Measurements from ENCODE around the gene NCBP1. TPM values are rescaled to one million over a fixed set of nuclear protein-coding genes. Genes with fewer than 3 reads are reported as not detected.

NCBP1 gene
- total RNA-seq, 1 donor from 2014 or later, result 37.4 TPM

DNA sequence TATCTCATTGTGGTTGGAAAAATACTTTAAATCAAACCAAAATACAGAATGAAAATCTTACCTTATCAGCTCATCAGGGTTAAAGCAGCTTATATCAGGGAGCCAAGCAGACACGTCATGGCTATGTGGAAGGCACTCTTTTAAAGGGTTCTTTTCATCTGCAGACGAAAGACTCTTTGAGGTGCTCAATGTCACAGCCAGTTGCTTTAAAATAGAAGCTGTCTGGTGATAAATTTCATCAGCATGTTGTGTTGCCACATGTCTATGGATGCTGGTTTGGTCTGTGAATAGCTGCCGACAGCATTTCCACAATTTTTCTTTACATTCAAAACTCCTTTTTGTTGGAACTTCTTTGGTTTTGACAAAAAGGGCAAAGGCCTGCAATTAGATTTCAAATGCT lies 8.0 kb upstream of the NCBP1 start:
- no peak for DNase-seq (ENCODE audit: low read depth)

DNA sequence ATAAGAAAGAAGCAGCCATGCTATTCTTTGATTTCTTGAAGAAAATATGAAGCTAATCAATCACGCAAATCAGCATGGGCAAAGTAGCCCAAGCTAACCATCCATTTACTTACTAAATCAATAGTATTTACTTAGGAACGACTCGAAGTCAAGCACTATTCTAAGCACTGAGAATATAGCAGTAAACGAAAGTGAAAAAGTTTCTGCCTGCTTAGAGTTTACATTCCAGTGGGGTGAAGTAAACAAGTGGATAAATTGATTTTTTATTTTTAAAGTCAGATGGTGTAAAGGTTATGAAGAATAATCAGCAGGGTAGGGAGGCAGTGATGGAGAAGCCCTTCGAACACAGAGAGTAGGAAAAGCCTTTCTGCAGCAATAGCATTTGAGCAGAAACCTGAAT lies 6.0 kb upstream of the NCBP1 start:
- no peak for DNase-seq (ENCODE audit: low read depth)

DNA sequence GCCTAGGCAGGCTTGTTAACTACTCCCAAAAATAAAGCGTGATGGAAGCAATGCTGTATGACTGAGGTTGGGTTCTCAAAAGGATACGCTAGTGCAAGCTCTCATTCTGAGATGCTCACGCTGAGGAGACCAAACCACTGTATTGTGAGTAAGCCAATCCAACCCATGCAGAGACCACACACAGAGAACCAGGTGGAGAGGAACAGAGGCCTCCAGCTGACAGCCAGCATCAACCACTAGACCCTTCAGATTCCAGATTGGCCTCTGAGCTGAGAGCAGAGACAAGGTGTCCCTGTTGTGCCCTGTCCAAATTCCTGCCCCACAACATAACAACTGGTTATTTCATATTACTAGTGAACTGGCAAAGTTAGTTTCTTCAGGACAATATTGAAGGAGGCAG lies 5.0 kb upstream of the NCBP1 start:
- peak; percentile 43 for DNase-seq (ENCODE audit: low read depth)

DNA sequence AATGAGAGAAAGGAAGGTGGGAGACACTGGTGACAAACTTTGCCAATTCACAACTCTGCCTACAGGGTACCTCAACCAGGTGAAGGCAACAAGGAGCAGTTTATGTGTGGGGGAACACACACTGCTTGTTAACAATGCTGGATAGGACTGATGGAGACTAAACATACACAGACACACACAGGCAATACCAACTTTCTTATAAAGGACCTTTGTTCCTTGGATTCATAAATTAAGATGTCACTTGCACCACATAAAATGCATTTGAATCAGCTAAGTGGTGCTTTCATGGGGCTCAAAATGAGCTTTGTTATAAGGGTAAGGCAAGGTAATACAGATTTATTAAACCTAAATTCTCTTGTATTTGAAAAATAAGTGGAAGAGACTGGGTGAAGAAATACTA lies 4.5 kb upstream of the NCBP1 start:
- DNase-seq (ENCODE audit: low read depth), result no peak

DNA sequence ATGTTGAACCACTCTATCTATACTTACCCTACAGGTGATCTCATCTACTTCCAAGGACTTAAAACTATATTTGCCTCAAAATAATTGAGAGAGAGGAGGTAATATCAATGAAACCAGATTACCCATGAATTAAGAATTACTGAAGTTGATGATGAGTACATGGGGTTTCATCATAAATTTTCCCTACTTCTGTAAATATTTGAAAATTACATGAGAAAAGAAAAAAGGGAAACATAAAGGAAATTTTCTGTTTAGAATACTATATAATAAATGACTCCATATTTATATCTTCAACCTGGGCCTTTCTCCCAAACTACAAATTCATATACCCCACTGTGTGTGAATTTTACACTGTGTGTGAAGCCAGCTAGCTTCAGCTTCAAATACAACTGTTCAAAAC lies 3.0 kb upstream of the NCBP1 start:
- DNase-seq (ENCODE audit: low read depth), result no peak

DNA sequence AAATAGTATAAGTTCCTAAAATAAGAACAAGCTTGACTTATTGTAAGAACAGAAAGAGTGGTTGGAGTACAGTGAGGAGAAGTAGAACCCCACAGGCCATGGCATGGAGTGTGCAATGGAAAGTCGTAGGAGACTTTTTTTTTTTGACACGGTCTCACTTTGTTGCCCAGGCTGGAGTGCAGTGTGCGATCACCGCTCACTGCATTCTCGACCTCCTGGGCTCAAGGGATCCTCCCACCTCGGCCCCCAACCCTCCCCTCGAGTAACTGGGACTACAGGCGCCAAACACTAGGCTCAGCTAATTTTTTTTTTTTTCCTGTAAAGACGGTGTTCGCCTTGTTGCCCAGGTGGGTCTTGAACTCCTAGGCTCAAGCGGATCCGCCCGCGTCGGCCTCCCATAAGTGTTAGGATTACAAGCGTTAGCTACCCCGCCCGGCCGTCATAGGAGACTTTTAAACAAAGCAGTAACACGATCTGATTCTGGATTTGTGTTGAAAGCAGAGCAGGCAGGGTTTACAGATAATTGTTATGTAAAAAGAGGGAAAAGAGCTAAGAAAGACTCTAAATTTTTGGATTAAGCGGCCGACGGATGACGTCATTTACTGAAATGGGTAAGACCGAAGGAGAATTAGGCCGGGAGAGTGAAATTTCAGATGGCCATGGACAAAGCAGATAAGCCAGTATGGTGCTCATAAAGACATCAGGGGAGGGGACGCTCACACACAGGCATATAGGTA lies 1.2 kb upstream of the NCBP1 start:
- peak; percentile 80 for DNase-seq (ENCODE audit: low read depth)

DNA sequence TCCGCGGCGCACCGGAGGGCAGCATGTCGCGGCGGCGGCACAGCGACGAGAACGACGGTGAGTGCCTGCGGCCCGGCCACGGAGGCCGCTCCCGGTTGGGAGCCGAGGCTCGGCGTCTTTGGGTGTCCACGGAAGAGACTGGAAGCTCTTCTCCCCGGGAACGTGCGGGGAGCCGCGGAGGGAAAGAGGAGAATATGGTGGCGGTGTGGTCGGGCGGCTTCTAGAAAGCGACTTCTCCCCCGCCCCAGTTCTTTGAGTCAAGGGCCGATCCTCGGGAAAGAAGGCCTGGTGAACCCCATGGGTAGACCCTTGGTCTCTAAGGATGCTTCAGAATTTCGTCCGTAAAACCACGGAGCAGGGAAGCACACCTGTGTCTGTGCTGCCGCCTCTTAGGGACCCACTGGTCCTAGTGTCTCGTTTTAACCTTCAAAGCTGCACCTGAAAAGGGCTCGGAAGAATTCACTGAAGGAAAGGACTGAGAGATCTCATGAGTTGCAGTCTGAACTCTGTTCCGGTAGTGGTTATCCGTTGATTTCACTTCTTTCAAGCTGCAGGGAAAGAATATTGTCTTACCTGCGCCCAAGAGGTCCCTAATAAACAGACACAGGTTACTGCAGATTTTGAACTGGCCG lies 354 bp downstream of the NCBP1 start:
- no peak for DNase-seq (ENCODE audit: low read depth)

DNA sequence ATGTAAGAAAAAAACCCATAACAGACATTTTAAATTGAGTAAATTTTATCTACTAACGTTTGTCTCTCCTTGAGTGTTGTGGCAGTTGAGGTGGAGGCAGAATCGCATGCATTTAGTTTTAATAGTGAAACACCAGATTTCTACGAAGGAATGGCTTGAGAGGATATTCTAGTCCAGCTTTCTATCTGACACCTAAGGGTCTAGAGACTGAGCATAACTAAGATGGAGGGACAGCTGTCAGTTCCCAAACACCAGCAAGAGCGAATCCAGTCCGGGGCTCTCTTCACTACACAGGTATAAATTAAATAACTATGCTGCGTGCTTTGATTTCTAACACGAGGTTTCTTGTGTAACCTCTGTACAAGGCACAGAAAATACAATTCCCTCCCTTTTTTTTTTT lies 1.4 kb downstream of the NCBP1 start:
- DNase-seq (ENCODE audit: low read depth), result no peak

DNA sequence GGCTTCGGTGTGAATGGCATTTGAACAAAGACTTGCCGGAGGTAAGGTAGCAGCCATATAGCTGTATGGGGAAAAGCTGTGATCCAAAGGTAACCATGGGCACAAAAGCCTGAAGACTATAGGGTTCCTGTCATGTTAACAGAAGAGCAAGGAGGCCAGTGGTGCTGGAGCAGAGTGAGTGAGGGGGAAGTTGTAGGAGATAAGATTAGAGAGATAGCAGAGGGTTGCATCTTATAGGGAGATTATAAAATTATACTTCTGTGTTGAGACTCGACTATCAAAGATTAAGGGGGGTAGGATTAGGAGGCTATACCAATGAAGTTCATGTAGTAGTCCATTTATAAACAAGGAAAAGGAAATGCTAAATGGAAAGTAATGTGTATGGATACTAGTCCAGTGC lies 3.3 kb downstream of the NCBP1 start:
- no peak for DNase-seq (ENCODE audit: low read depth)

DNA sequence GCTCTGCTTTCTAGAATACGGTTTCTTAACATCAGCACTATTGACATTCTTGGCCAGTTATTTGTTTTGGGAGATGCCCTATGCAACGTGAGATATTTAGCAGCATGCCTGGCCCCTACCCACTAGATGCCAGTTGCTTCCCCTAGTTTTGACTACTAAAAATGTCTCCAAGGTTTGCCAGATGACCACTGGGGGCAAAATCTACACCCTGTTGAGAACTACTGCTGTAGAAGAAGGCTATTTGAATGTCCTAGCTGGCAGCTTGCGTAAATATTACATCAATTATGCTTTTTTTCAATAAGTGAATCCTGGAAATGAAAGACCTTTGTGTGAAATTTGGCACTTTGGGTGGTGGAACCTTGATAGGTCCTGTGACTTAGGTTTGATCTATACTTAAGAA lies 5.0 kb downstream of the NCBP1 start:
- DNase-seq (ENCODE audit: low read depth), result peak; percentile 49

DNA sequence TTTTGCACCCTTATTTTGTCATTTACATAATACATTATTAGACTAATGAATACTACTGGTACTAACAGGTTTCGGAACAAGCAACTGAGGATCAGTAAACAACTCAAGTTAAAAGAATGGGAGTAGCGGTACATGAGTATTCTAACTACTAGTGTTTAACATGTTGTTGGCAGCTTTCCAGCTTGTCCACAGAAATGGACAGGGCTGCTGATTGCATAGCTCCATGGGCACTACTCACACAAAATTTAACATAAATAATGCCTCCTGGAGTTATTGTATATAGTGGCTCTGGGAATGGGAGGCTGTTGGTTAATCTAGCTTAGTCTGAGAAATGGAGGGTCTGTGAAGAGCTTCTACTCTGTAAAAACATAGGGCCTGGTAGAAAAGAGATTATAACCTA lies 6.7 kb downstream of the NCBP1 start:
- DNase-seq (ENCODE audit: low read depth), result no peak

DNA sequence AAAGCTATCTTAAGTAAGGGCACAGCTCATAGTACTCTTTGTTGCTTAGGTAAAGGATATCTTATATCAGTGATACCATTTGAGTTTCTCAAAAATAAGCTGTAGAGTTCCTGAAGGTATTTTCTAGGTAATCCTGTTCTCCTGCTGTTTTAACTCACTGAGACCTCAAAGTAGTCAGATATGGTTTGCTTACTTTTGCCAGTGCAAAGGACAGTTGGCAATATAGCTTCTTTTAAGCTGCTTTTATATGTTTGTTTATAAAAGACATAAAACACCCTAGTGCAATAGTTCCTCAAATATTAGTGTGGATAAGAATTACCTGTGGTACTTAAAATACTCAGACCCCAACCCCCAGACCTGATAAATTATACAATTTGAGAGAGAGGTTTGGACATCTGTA lies 12.1 kb downstream of the NCBP1 start:
- no peak for DNase-seq (ENCODE audit: low read depth)

DNA sequence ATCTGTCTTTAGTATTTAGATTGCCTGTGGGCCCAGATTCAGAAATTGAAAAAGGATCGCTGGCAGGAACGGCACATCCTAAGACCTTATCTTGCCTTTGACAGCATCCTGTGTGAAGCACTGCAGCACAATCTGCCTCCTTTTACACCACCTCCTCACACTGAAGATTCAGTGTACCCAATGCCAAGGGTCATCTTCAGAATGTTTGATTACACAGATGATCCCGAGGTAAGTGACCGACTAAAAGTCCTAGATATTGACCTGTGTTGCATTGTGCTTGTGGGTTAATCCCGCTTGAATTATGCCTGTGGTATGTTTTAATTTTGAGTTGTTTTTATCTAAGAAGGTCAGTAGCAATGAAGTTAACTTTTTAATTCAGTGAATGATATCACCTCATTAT lies 14.4 kb downstream of the NCBP1 start:
- DNase-seq (ENCODE audit: low read depth), result no peak

DNA sequence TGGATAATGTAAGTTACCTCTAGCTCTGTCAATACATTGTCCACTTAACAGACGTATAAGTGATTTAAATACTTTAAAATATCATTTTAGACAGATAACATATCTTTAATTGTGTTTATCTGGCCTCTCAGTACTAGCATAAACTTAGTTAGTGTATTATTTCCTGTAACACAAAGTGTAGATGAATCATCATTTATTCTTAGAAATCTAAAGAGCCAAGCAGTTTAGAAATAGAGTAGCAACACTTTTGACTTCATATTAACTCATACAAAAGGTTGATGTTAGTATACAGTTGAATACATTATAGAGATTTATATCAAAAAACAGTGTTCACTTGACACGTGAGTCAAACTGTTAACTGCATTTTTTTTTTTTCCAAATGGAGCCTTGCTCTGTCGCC lies 18.0 kb downstream of the NCBP1 start:
- DNase-seq (ENCODE audit: low read depth), result peak; percentile 17

DNA sequence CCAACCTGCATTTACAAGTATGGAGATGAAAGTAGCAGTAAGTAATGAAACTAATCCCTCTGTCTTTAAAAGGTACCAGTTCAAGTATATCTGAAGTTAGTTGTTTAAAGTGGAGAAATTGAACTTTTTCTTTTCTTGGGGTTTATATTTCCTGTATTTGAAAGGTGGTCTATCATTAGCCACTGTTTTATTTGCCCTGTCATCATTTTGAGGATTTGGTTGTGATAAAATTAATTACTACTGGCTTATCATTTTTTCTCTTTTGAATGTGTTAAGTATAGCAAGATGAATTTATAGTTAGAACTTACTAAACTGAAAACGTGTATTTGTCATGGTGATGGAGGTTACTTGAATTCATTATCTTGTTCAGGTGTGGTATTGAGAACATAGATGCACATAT lies 25.1 kb downstream of the NCBP1 start:
- DNase-seq (ENCODE audit: low read depth), result no peak

DNA sequence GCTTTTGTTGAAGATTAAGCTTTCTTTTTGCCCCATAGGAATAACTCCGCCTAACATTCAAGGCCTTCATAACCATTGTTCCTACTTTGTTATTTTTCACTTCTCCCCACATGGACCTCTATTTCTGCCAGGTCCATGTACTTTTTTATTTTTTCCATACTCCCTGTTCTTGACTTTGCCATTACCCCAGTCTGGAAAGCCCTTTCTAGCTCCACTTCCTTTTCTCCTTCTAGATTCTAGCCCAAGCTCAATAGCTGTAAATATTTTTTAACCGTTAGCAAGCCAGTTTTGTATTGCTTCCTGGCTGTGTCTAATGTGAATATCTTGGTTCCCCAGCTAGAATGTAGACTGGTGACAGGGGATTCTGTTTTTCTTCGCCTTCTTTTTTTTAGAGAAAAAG lies 26.1 kb downstream of the NCBP1 start:
- no peak for DNase-seq (ENCODE audit: low read depth)

DNA sequence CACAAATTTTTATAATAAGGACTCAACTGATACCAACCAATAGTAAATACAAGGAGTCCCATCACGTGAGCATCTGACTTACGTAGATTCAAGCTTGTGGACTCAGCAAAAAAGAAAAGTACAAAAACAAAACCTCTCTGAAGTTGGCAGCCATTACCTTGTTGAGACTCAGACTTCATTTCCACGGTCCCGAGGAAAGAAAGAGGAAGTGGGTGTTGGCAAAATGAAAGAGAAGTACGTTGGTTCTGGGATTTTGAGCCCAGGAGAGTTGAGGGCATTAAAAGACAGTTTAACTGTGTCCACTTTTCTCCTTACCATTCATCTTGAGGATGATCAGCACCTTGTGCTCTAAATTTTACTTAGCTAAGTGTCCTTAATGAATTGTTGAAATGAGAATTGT lies 26.7 kb downstream of the NCBP1 start:
- no peak for DNase-seq (ENCODE audit: low read depth)

DNA sequence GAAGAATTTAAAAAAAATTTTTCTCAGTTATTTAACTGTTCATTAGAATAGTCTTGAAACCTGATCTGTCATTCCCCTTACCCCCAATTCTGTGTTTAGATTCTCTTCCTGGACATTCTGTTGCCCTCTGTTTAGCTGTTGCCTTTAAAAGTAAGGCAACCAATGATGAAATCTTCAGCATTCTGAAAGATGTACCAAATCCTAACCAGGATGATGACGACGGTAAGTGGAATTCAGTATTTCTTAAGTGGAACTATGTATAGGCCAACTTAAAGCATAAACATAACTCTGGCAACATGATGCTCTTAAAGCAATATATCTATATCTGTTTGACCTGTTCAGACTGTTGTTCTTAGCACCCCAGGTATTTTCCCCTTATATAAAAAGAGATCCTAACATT lies 27.2 kb downstream of the NCBP1 start:
- DNase-seq (ENCODE audit: low read depth), result no peak

DNA sequence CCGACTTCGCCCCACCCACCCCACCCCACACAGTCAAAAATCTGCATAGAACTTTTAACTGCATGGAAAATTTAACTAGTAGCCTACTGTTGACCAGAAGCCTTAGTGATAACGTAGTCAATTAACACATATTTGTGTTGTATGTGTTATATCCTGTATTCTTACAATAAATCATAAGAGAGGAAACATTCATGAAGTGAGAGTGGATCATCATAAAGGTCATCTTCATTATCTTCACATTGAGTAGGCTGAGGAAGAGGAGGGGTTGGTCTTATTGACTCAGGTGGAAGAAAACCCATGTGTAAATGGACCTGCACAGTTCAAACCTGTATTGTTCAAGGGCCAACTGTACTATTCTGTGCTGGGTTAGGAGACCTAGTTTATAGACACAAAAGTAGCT lies 32.1 kb downstream of the NCBP1 start:
- no peak for DNase-seq (ENCODE audit: low read depth)

DNA sequence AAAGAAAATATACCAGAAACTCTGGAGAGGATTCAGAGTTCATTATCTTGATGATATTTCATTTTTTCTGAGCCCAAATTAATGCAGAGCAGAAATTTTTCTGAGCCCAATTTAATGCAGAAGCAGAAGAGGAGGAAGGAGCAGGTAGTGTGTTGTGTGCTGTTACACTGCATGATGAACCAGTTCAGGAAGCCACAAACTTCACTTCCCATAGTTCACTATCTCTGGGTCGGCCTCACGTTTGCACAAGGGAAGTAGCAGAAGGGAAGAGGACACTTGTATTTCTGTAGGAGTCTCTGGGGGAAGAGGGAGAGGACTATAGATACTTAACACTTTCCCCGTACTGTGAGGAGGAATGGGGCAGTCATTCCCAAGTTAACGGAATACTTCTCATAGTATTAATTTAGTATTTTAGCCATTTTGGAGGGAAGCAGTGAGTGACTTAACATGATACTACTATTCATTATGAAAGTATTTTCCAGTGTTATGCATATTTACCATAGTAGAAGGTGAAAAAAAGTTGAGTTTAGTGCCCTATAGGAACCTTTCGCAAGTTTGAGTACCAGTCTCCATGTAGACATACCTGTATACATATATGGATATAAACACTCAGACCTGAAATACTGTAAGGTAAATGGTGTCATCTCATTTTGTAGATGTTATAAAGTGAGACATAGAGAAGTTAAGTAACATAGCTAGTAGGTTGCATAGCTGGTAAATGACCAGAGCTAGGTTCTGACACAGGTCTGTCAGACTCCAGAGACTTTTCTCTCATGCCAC lies 33.5 kb downstream of the NCBP1 start:
- DNase-seq (ENCODE audit: low read depth), result no peak

DNA sequence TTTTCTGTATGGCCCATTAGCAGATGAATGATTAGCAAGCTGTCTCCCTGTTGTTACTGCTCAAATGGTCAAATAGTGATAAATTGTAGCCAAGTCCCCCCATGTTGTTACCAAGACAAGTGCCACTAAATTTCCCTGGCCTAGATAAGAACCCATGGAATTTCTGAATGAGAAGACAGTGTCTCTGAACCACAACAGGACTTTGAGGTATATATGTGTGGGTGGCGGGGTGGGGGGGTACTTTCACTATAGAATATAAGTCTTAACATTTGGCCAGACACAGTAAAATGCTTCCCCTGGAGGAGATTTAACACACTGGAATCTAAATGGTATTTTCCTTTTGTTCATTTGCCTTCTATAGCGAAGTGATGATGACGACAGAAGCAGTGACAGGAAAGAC lies 34.9 kb downstream of the NCBP1 start:
- no peak for DNase-seq (ENCODE audit: low read depth)

DNA sequence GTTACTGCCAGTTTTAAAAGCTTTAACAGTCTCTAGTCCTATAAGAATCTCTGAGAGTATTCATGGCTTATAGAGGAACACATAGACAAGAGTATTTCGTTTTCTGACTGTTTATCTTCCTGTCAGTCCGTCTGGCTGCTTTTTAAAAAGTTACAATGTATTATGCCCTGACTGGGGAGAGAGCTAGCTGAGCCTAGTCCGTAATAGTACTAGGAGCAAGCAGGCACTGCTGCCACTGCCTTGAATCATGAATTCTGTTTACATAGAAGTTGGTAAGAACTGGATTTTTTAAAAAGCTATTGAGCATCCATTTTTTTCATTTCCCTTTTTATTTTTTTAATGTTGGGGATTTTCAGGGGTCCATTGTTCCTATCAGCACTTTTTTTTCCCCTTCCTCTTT lies 37.0 kb downstream of the NCBP1 start:
- DNase-seq (ENCODE audit: low read depth), result no peak

DNA sequence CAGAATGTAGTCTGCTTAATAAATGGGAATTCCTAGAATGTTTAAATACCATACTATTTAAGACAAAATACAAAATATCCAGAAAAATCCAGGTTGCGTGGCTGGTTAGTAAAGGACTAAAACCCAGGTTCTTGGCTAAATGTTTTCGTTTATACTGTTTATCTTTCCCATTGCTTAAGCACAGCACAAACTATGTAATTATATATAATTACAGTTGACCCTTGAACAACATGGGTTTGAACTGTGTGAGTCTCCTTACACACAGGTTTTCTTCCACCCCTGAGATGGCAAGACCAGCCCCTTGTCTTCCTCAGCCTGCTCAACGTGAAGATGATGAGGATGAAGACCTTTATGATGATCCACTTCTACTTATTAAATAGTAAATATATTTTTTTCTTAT lies 38.8 kb downstream of the NCBP1 start:
- no peak for DNase-seq (ENCODE audit: low read depth)

Data from myocyte (in vitro differentiated cells).